IMR-90 (cell line): Measurements from ENCODE around the gene UBP1. TPM values are rescaled to one million over a fixed set of nuclear protein-coding genes. Genes with fewer than 3 reads are reported as not detected.
"Not testable (repeated sequence)": the region's sequence is repeated elsewhere in the genome, so short reads cannot be mapped to it uniquely, and the experiment has no call there.

Experiments
- ATAC-seq: fragments of 200-7000 bp; cut with Tn5 transposase; 2 replicates; pipeline ENCODE4 v1.9.1; 2020; ENCODE audit warnings: low read depth, mild to moderate bottlenecking, moderate library complexity
- BruUV-seq: library from RNA; stranded (reverse); fragments of 400-500 nt; replicated peaks from 2 replicates; lab custom pipeline; 2021; lab: Mats Ljungman, UMichigan
- CTCF ChIA-PET: fragments of 300-600 bp; formaldehyde crosslinking; extraction: SDS; loops from one replicate; lab custom pipeline; 2021; ENCODE audit warnings: antibody characterized with exemption; lab: Yijun Ruan, JAX
- POLR2A ChIA-PET: fragments of 300-600 bp; sonication (Branson Sonifier 250); formaldehyde crosslinking; loops from one replicate; lab custom pipeline; 2022; ENCODE audit warnings: antibody characterized with exemption; ENCODE audit not compliant: unreplicated experiment; lab: Charles Lee
- DNase-seq: peaks from one replicate; pipeline ENCODE4 v3.0.0; 2013
- H2AFZ ChIP-seq: replicated peaks from 2 replicates; pipeline ENCODE3; 2013; ENCODE audit warnings: low read length, mild to moderate bottlenecking; ENCODE audit not compliant: poor library complexity
- H2AK5ac ChIP-seq: 2 replicates; pipeline ENCODE4 v1.6.1; 2013; ENCODE audit warnings: low read depth, low read length, inconsistent platforms
- H2AK9ac ChIP-seq: replicated peaks from 2 replicates; pipeline ENCODE3; 2013; ENCODE audit warnings: mild to moderate bottlenecking, low read depth, low read length, moderate library complexity; ENCODE audit not compliant: poor library complexity
- H2BK120ac ChIP-seq: 2 replicates; pipeline ENCODE4 v1.6.1; 2013; ENCODE audit warnings: low read depth, low read length, inconsistent platforms
- H2BK15ac ChIP-seq: 3 replicates; pipeline ENCODE4 v1.6.1; 2013; ENCODE audit warnings: low read depth, low read length, inconsistent platforms
- H2BK20ac ChIP-seq: 2 replicates; pipeline ENCODE4 v1.6.1; 2013; ENCODE audit warnings: low read depth, mild to moderate bottlenecking, inconsistent platforms, low read length, moderate library complexity
- H2BK5ac ChIP-seq: 2 replicates; pipeline ENCODE4 v1.6.1; 2013; ENCODE audit warnings: mild to moderate bottlenecking, low read depth, low read length, inconsistent platforms; ENCODE audit not compliant: poor library complexity, severe bottlenecking
- H3K14ac ChIP-seq: replicated peaks from 2 replicates; pipeline ENCODE4 v1.6.1; 2013; ENCODE audit warnings: low read depth, low read length, inconsistent platforms
- H3K18ac ChIP-seq: 2 replicates; pipeline ENCODE4 v1.6.1; 2013; ENCODE audit warnings: low read depth, low read length, control low read depth
- H3K23ac ChIP-seq: 2 replicates; pipeline ENCODE4 v1.6.1; 2013; ENCODE audit warnings: low read depth, low read length, inconsistent platforms
- H3K27ac ChIP-seq: 2 replicates; pipeline ENCODE4 v1.5.1; 2013; ENCODE audit warnings: mild to moderate bottlenecking, control low read depth, low read length; ENCODE audit not compliant: insufficient read depth
- H3K27me3 ChIP-seq: 2 replicates; pipeline ENCODE4 v1.6.1; 2013; ENCODE audit warnings: low read length; ENCODE audit not compliant: control insufficient read depth, insufficient read depth
- H3K36me3 ChIP-seq: 2 replicates; pipeline ENCODE4 v1.6.1; 2013; ENCODE audit warnings: low read length, mixed read lengths; ENCODE audit not compliant: control insufficient read depth, insufficient read depth
- H3K4ac ChIP-seq: 2 replicates; pipeline ENCODE4 v1.6.1; 2013; ENCODE audit warnings: low read depth, low read length, inconsistent platforms
- H3K4me1 ChIP-seq: 2 replicates; pipeline ENCODE4 v1.6.1; 2013; ENCODE audit warnings: low read length, mixed read lengths; ENCODE audit not compliant: control insufficient read depth, insufficient read depth
- H3K4me2 ChIP-seq: 2 replicates; pipeline ENCODE4 v1.6.1; 2013; ENCODE audit warnings: low read depth, mild to moderate bottlenecking, control low read depth, low read length, moderate library complexity
- H3K4me3 ChIP-seq: 2 replicates; pipeline ENCODE4 v1.5.1; 2013; ENCODE audit warnings: low read depth, mild to moderate bottlenecking, control low read depth, low read length, moderate library complexity; ENCODE audit not compliant: insufficient read depth
- H3K56ac ChIP-seq: 2 replicates; pipeline ENCODE4 v1.6.1; 2013; ENCODE audit warnings: low read length, inconsistent platforms; ENCODE audit not compliant: insufficient read depth; ENCODE audit errors: extremely low read depth
- H3K79me1 ChIP-seq, 2 experiments: 2 replicates each; pipeline ENCODE4 v1.6.1; 2013; ENCODE audit warnings: low read length in 2 of 2, inconsistent platforms in 1 of 2, low read depth in 1 of 2
- H3K9ac ChIP-seq: 2 replicates; pipeline ENCODE4 v1.6.1; 2013; ENCODE audit warnings: low read depth, low read length, control low read depth
- H3K9me1 ChIP-seq: 2 replicates; pipeline ENCODE4 v1.6.1; 2013; ENCODE audit warnings: low read length, inconsistent platforms; ENCODE audit not compliant: insufficient read depth
- H3K9me3 ChIP-seq: 2 replicates; pipeline ENCODE4 v1.6.1; 2013; ENCODE audit warnings: low read length; ENCODE audit not compliant: control insufficient read depth, insufficient read depth
- H4K20me1 ChIP-seq: 2 replicates; pipeline ENCODE4 v1.6.1; 2013; ENCODE audit warnings: low read length, inconsistent platforms; ENCODE audit not compliant: insufficient read depth
- H4K5ac ChIP-seq: 2 replicates; pipeline ENCODE4 v1.6.1; 2013; ENCODE audit warnings: mild to moderate bottlenecking, low read depth, low read length, control low read depth
- H4K8ac ChIP-seq, 2 experiments: 2 replicates each; pipeline ENCODE4 v1.6.1; 2013; ENCODE audit warnings: low read depth in 2 of 2, low read length in 2 of 2, control low read depth in 1 of 2, inconsistent platforms in 1 of 2
- H4K91ac ChIP-seq: 2 replicates; pipeline ENCODE4 v1.6.1; 2013; ENCODE audit warnings: low read depth, low read length, inconsistent platforms; ENCODE audit not compliant: insufficient read depth
- dilution Hi-C: fragments of 300-500 bp; cut with HindIII; formaldehyde crosslinking; loops from one replicate; pipeline ENCODE4 v1.14.3; 2018; ENCODE audit warnings: low sequenced_read_pairs; ENCODE audit not compliant: unreplicated experiment
- in situ Hi-C: fragments of 300-500 bp; cut with MboI; formaldehyde crosslinking; loops from 3 replicates; pipeline ENCODE4 v1.14.3; 2019; ENCODE audit warnings: low sequenced_read_pairs, inconsistent platforms, mixed read lengths
- intact Hi-C: fragments of 100-400 bp; cut with micrococcal nuclease; formaldehyde crosslinking; loops from 2 replicates; pipeline ENCODE4 v1.10.0; 2022
- microRNA-seq, 2 experiments: library from miRNA; stranded (forward) in 1 of 2; unstranded in 1 of 2; fragments of 10-50 nt in 1 of 2; fragments of <30 nt in 1 of 2; gene quantifications in 1 of 2; microRNA quantifications in 1 of 2; one replicate each; pipeline versions ENCODE3 to v1.1.0; 2013 to 2020; ENCODE audit not compliant: insufficient read depth in 1 of 2, insufficient read length in 1 of 2, unreplicated experiment in 1 of 2
- polyA plus RNA-seq, 3 experiments: library from polyadenylated mRNA; depleted of rRNA; stranded (reverse); fragments of >200 nt; gene quantifications; 2 replicates each; pipeline ENCODE4 v1.2.3, GENCODE V29; 2012; ENCODE audit warnings: low replicate concordance in 1 of 3
- small RNA-seq, 5 experiments: library from RNA; depleted of rRNA; stranded (forward); fragments of <200 nt; gene quantifications; one replicate each; pipeline ENCODE3, GENCODE V24; 2012
- total RNA-seq: library from RNA; depleted of rRNA; stranded (reverse); fragments of >200 nt; gene quantifications from 2 replicates; pipeline ENCODE4 v1.2.3, GENCODE V29; 2012; rRNA removed

Gene UBP1
- total and polyA plus RNA-seq, 2 of the 4 experiments (the other 2 are of a cell fraction), result 56.3 to 73.8 TPM

- H2AK5ac ChIP-seq, H2BK120ac ChIP-seq, H4K8ac ChIP-seq, H3K4me1 ChIP-seq, H4K20me1 ChIP-seq, H4K91ac ChIP-seq, H2BK5ac ChIP-seq, H3K14ac ChIP-seq, H2AK9ac ChIP-seq, H3K4me3 ChIP-seq, H3K36me3 ChIP-seq, POLR2A ChIA-PET, dilution Hi-C loops, H3K79me1 ChIP-seq, H3K4ac ChIP-seq, CTCF ChIA-PET, H3K9me3 ChIP-seq, H4K5ac ChIP-seq, H2AFZ ChIP-seq, H3K56ac ChIP-seq, H3K27me3 ChIP-seq, ATAC-seq, H2BK20ac ChIP-seq, H2BK15ac ChIP-seq, H3K18ac ChIP-seq, H3K27ac ChIP-seq, DNase-seq, in situ Hi-C loops, BruUV-seq, H3K23ac ChIP-seq, H3K9me1 ChIP-seq, H3K9ac ChIP-seq, H3K4me2 ChIP-seq: not testable (repeated sequence)
- intact Hi-C loops, result loop anchor here (10.0 kb wide), 1 partner anchor 54 kb away; no protein-coding TSS in a partner anchor
These were observed 101.2 kb downstream of the UBP1 start for GRCh38 chr3:33338936-33339465.

Small RNAs within 50 kb of the gene (microRNA-seq; reads per million reads assigned to microRNA genes)
- gene RNU7-110P (ENCODE audit: insufficient read depth, insufficient read length), result not detected

Small RNAs within 50 kb of the gene (small RNA-seq; reads per million reads assigned to genes)
- gene RNU7-110P, result 0 reads per million in 5 experiments

Other genes starting within 250 kb of the UBP1 start
- gene SUSD5, start 221.6 kb downstream of the UBP1 start, total RNA-seq, result 2.9 and 3.9 TPM in 2 replicates
- 1.2 and 1.4 TPM in 2 replicates for gene SUSD5, start 221.6 kb downstream of the UBP1 start, polyA plus RNA-seq (2012; rRNA removed)
- 15.6 and 21.0 TPM in 2 replicates for gene FBXL2, start 163.0 kb downstream of the UBP1 start, total RNA-seq
- 14.4 and 15.8 TPM in 2 replicates for gene FBXL2, start 163.0 kb downstream of the UBP1 start, polyA plus RNA-seq (2012; rRNA removed)